Osteoblast (primary cell): ENCODE results near the gene NLGN1. TPM values are rescaled to one million over a fixed set of nuclear protein-coding genes. Genes with fewer than 3 reads are reported as not detected.

Experiments
- DNase-seq: peaks from one replicate; pipeline ENCODE4 v3.0.0; 2011; ENCODE audit warnings: low spot score, mixed read lengths; ENCODE audit not compliant: insufficient read length; ENCODE audit errors: missing footprints
- H2AFZ ChIP-seq: 2 replicates; pipeline ENCODE4 v1.6.0; 2011; ENCODE audit warnings: mild to moderate bottlenecking, low read length
- H3K27ac ChIP-seq: 2 replicates; pipeline ENCODE4 v1.5.1; 2011; ENCODE audit warnings: mild to moderate bottlenecking, low read depth, low read length, moderate library complexity
- H3K27me3 ChIP-seq: 2 replicates; pipeline ENCODE4 v1.6.0; 2012; ENCODE audit warnings: mild to moderate bottlenecking, control low read depth, inconsistent platforms, low read length, moderate library complexity; ENCODE audit not compliant: insufficient read depth
- H3K36me3 ChIP-seq: 2 replicates; pipeline ENCODE4 v1.5.1; 2011; ENCODE audit warnings: mild to moderate bottlenecking, low read length, control low read depth, moderate library complexity; ENCODE audit not compliant: insufficient read depth
- H3K4me1 ChIP-seq: 2 replicates; pipeline ENCODE4 v1.5.1; 2011; ENCODE audit warnings: mild to moderate bottlenecking, low read length, control low read depth, moderate library complexity; ENCODE audit not compliant: insufficient read depth
- H3K4me2 ChIP-seq: 2 replicates; pipeline ENCODE4 v1.6.0; 2011; ENCODE audit warnings: mild to moderate bottlenecking, low read length; ENCODE audit not compliant: insufficient read depth
- H3K4me3 ChIP-seq: fragments of 200-600 bp; sonication (generic); 3 replicates; pipeline ENCODE4 v1.5.1; 2012; ENCODE audit warnings: mild to moderate bottlenecking, low read length, inconsistent platforms; ENCODE audit not compliant: insufficient read depth
- H3K79me2 ChIP-seq: 2 replicates; pipeline ENCODE4 v1.6.0; 2012; ENCODE audit warnings: mild to moderate bottlenecking, low read length, control low read depth, inconsistent platforms; ENCODE audit not compliant: insufficient read depth
- H3K9me3 ChIP-seq: 2 replicates; pipeline ENCODE4 v1.5.1; 2011; ENCODE audit warnings: low read depth, low read length, control low read depth
- H4K20me1 ChIP-seq: 2 replicates; pipeline ENCODE4 v1.6.0; 2012; ENCODE audit warnings: mild to moderate bottlenecking, low read length, control low read depth; ENCODE audit not compliant: insufficient read depth
- total RNA-seq: library from RNA; depleted of rRNA; stranded (reverse); fragments of >200 nt; gene quantifications from 2 replicates; pipeline ENCODE4 v1.2.3, GENCODE V29; 2012
- TF ChIP-seq, protein P1 (sequence below): IDR thresholded peaks from 2 replicates; pipeline ENCODE4 v1.5.1; 2011; ENCODE audit warnings: mild to moderate bottlenecking, low read depth, low read length, moderate library complexity; ENCODE audit errors: extremely low read depth

NLGN1 gene
- total RNA-seq, 1 donor: 9.0 TPM

DNA sequence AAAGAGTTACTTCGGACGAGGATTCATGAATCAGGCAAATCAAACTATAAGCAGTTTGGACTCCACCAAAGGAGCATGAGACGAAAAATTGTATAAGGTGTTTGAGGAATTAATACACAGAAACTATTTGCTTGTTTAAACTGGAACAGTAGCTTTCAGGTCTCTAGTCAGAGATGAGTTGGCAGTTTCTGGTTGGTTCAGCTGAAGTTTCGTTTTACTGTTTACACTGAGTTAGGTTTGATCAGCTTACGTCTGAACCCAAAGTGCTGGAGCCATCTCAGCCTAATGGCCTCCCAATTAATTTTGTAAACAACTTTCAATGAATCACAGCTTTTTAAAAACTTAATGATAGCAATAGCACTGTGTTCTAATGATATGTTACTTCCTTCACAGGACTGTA lies 703.7 kb downstream of the NLGN1 start:
- H3K27me3 ChIP-seq: no peaks in the 10 kb centered on the region
- TF ChIP-seq, protein P1, sequence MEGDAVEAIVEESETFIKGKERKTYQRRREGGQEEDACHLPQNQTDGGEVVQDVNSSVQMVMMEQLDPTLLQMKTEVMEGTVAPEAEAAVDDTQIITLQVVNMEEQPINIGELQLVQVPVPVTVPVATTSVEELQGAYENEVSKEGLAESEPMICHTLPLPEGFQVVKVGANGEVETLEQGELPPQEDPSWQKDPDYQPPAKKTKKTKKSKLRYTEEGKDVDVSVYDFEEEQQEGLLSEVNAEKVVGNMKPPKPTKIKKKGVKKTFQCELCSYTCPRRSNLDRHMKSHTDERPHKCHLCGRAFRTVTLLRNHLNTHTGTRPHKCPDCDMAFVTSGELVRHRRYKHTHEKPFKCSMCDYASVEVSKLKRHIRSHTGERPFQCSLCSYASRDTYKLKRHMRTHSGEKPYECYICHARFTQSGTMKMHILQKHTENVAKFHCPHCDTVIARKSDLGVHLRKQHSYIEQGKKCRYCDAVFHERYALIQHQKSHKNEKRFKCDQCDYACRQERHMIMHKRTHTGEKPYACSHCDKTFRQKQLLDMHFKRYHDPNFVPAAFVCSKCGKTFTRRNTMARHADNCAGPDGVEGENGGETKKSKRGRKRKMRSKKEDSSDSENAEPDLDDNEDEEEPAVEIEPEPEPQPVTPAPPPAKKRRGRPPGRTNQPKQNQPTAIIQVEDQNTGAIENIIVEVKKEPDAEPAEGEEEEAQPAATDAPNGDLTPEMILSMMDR: no peak
- peak overlapping the region; percentile 9 for H3K27ac ChIP-seq
- DNase-seq: no peak
- H4K20me1 ChIP-seq: no peaks in the 10 kb centered on the region
- no peaks in the 10 kb centered on the region for H3K79me2 ChIP-seq
- H3K36me3 ChIP-seq: no peaks in the 10 kb centered on the region
- peaks cover 3% of the 10 kb centered on the region for H3K4me1 ChIP-seq
- H3K4me2 ChIP-seq: peak overlapping the region; percentile 23
- peak overlapping the region; percentile 53 for H2AFZ ChIP-seq
- H3K4me3 ChIP-seq: peak overlapping the region; percentile 13
- H3K9me3 ChIP-seq: no peaks in the 10 kb centered on the region

DNA sequence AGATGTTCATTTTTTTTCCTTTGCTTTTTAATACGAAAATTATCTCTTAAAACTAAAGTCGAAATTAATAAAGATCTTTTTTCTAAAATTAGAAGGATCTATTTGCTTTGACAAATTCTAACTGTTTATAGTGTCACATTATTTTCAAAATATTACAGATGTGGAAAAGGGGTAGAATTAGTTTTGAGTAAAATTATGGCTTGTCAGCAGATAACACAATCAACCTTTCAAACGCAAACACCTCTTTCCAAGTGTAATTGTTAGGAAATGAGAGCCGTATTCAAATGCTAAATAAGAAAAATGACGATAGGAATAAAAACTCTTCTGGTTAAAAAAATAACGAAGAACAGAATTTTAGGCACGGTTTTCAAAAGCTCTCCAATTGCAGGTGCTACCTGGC lies 704.7 kb downstream of the NLGN1 start:
- no peak overlapping the region for H3K4me3 ChIP-seq
- TF ChIP-seq, protein P1: no peak
- no peaks in the 10 kb centered on the region for H4K20me1 ChIP-seq
- H3K4me2 ChIP-seq: no peak overlapping the region
- H2AFZ ChIP-seq: peak overlapping the region; percentile 61
- H3K27me3 ChIP-seq: no peaks in the 10 kb centered on the region
- no peak overlapping the region for H3K27ac ChIP-seq
- H3K4me1 ChIP-seq: peaks cover 3% of the 10 kb centered on the region
- H3K79me2 ChIP-seq: no peaks in the 10 kb centered on the region
- H3K9me3 ChIP-seq: no peaks in the 10 kb centered on the region
- DNase-seq: no peak
- H3K36me3 ChIP-seq: no peaks in the 10 kb centered on the region

DNA sequence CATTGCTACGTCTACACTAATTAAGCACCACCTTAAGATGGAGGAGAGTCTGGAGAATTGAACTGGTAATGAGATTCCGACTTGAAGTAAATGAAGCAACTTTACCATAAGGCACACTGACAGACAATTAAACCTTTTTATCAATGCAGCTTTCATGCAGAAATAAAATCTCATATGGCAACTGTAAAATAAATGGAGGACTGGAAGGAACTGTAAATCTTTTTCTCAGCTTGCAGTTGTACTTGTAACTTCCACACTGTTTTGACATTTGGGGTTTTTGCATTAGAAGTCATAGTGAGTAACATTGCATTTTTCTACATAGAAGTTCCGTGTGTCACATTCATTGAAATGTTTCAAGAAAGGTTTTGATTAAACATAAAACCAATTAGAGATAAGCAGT lies 705.3 kb downstream of the NLGN1 start:
- H3K4me3 ChIP-seq: no peak overlapping the region
- H3K27me3 ChIP-seq: no peaks in the 10 kb centered on the region
- no peaks in the 10 kb centered on the region for H3K9me3 ChIP-seq
- no peak overlapping the region for H3K27ac ChIP-seq
- H2AFZ ChIP-seq: peak overlapping the region; percentile 61
- H3K36me3 ChIP-seq: no peaks in the 10 kb centered on the region
- no peaks in the 10 kb centered on the region for H3K79me2 ChIP-seq
- H3K4me1 ChIP-seq: peaks cover 3% of the 10 kb centered on the region
- DNase-seq: no peak
- H3K4me2 ChIP-seq: no peak overlapping the region
- H4K20me1 ChIP-seq: no peaks in the 10 kb centered on the region
- TF ChIP-seq, protein P1: no peak

DNA sequence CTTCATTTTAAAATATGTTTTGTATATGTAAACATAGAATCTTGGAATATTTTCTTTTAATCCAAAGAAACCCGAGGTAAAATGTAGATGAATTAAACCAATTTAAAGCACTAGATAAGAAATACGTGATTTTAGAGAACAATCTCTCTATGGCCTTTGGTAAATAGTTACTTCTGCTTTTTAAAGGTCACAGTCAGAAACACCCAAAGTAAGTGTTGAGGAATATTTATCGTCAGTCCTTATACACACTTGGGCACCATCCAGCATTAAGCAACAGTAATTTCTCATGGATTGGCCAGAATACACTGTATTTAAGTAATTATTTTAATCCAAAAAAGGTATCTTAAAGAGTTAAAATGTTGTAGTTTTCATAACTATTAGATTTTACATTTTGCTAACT lies 713.2 kb downstream of the NLGN1 start:
- H3K4me2 ChIP-seq: no peak overlapping the region
- no peak for DNase-seq
- no peaks in the 10 kb centered on the region for H4K20me1 ChIP-seq
- H2AFZ ChIP-seq: no peak overlapping the region
- H3K79me2 ChIP-seq: no peaks in the 10 kb centered on the region
- H3K27me3 ChIP-seq: no peaks in the 10 kb centered on the region
- H3K9me3 ChIP-seq: no peaks in the 10 kb centered on the region
- no peak overlapping the region for H3K4me3 ChIP-seq
- H3K36me3 ChIP-seq: no peaks in the 10 kb centered on the region
- TF ChIP-seq, protein P1: no peak
- H3K27ac ChIP-seq: no peak overlapping the region
- H3K4me1 ChIP-seq: no peaks in the 10 kb centered on the region
